GM12878 (cell line): Measurements from ENCODE around the gene DGKI.

ENCODE experiments used
- CHD4 ChIP-seq: fragments of 200-600 bp; sonication (generic); IDR thresholded peaks from 2 replicates; pipeline ENCODE4 v1.6.1; 2016; ENCODE audit warnings: mild to moderate bottlenecking
- EP300 ChIP-seq, 2 experiments: fragments of 150-350 bp in 1 of 2; IDR thresholded peaks; 2 replicates each; pipeline ENCODE4 v1.6.1; 2011 to 2012; ENCODE audit warnings: low read depth in 2 of 2, low read length in 2 of 2, borderline replicate concordance in 1 of 2, improper control_type of control experiment in 1 of 2, inconsistent platforms in 1 of 2; ENCODE audit not compliant: control insufficient read depth in 1 of 2
- HDAC2 ChIP-seq: fragments of 200-600 bp; sonication (generic); IDR thresholded peaks from 2 replicates; pipeline ENCODE4 v1.6.1; 2017
- JUND ChIP-seq: IDR thresholded peaks from 2 replicates; pipeline ENCODE4 v1.6.1; 2012; ENCODE audit warnings: low read depth, mild to moderate bottlenecking, low read length, improper control_type of control experiment, moderate library complexity
- MTA3 ChIP-seq: IDR thresholded peaks from 2 replicates; pipeline ENCODE4 v1.6.1; 2012; ENCODE audit warnings: low read length, inconsistent platforms, borderline replicate concordance
- NFYB ChIP-seq: IDR thresholded peaks from 2 replicates; pipeline ENCODE4 v1.6.1; 2011; ENCODE audit warnings: low read depth, mild to moderate bottlenecking, low read length, improper control_type of control experiment, moderate library complexity; ENCODE audit not compliant: insufficient read depth
- PAX5 ChIP-seq: IDR thresholded peaks from 2 replicates; pipeline ENCODE4 v1.6.1; 2011; ENCODE audit warnings: low read depth, low read length, borderline replicate concordance
- POLR2A ChIP-seq: IDR thresholded peaks from 2 replicates; pipeline ENCODE4 v1.6.1; 2011; ENCODE audit warnings: low read depth, mild to moderate bottlenecking, low read length
- POLR2AphosphoS5 ChIP-seq: IDR thresholded peaks from 2 replicates; pipeline ENCODE4 v1.6.1; 2011; ENCODE audit warnings: mild to moderate bottlenecking, low read length, inconsistent platforms
- STAT3 ChIP-seq: IDR thresholded peaks from 2 replicates; pipeline ENCODE4 v1.6.1; 2011; ENCODE audit warnings: low read depth, low read length, improper control_type of control experiment
- TF ChIP-seq, protein P1 (sequence below), 3 experiments: IDR thresholded peaks in 2 of 3; conservative IDR thresholded peaks in 1 of 3; 2 replicates each; pipeline ENCODE4 v1.5.1; 2011; ENCODE audit warnings: low read depth in 3 of 3, low read length in 3 of 3, mild to moderate bottlenecking in 3 of 3, control low read depth in 2 of 3, moderate library complexity in 2 of 3, inconsistent platforms in 1 of 3, mixed read lengths in 1 of 3; ENCODE audit not compliant: control insufficient read depth in 2 of 3, insufficient read depth in 1 of 3; ENCODE audit errors: extremely low read depth in 1 of 3

DNA sequence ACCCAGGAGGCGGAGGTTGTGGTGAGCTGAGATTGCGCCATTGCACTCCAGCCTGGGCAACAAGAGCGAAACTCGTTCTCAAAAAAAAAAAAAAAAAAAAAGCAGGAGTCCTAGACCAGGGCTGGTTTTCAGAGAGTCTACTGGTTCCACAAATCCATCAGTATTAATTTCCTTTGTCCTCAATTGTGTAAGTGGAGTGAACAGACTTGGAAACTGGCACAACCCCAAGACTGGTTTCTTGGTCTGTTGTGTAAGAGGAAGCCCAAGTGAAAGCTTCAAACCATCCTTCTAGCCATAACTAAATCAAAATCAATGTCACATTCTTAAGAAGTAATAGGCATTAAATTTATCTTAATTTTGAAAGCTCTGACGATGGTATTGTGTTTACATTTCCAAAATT, 213.6 kb downstream of the DGKI start:
- no peak for TF ChIP-seq NFYB
- no peak for TF ChIP-seq PAX5
- no peak for TF ChIP-seq EP300 (IDR thresholded peaks at IDR 0.05; ENCODE audit: borderline replicate concordance in 1 of 2, control insufficient read depth in 1 of 2, low read depth in 2 of 2, low read length in 2 of 2)
- no peak for TF ChIP-seq CHD4
- TF ChIP-seq, protein P1, sequence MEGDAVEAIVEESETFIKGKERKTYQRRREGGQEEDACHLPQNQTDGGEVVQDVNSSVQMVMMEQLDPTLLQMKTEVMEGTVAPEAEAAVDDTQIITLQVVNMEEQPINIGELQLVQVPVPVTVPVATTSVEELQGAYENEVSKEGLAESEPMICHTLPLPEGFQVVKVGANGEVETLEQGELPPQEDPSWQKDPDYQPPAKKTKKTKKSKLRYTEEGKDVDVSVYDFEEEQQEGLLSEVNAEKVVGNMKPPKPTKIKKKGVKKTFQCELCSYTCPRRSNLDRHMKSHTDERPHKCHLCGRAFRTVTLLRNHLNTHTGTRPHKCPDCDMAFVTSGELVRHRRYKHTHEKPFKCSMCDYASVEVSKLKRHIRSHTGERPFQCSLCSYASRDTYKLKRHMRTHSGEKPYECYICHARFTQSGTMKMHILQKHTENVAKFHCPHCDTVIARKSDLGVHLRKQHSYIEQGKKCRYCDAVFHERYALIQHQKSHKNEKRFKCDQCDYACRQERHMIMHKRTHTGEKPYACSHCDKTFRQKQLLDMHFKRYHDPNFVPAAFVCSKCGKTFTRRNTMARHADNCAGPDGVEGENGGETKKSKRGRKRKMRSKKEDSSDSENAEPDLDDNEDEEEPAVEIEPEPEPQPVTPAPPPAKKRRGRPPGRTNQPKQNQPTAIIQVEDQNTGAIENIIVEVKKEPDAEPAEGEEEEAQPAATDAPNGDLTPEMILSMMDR (IDR thresholded peaks at IDR 0.05 in 2 of 3, conservative IDR thresholded peaks at IDR 0.05 in 1 of 3; ENCODE audit: control insufficient read depth in 2 of 3, extremely low read depth in 1 of 3, insufficient read depth in 1 of 3, low read depth in 3 of 3, low read length in 3 of 3): no peak
- TF ChIP-seq POLR2A: no peak
- TF ChIP-seq JUND: no peak
- no peak for TF ChIP-seq POLR2AphosphoS5
- no peak for TF ChIP-seq MTA3
- TF ChIP-seq HDAC2: no peak
- no peak for TF ChIP-seq STAT3
